BLaER1 treated with 17β-estradiol and CSF1 and Interleukin-3, amounts not matched to agents 10 nM and 100 nM (cell line): ENCODE data around the gene OSBPL2.

Source experiments
- H3K27ac ChIP-seq, 11 experiments: shearing (Covaris generic); formaldehyde crosslinking; 2 replicates each; pipeline ENCODE4 v1.8.1; 2022
- H3K27me3 ChIP-seq, 11 experiments: shearing (Covaris generic); formaldehyde crosslinking; 2 replicates each; pipeline ENCODE4 v1.8.1; 2022
- H3K36me3 ChIP-seq, 11 experiments: shearing (Covaris generic); formaldehyde crosslinking; 2 replicates each; pipeline ENCODE4 v1.8.1; 2022
- H3K4me1 ChIP-seq, 10 experiments: shearing (Covaris generic); formaldehyde crosslinking; 2 replicates each; pipeline ENCODE4 v1.8.1; 2022
- H3K4me2 ChIP-seq, 11 experiments: shearing (Covaris generic); formaldehyde crosslinking; 2 replicates each; pipeline ENCODE4 v1.8.1; 2022
- H3K4me3 ChIP-seq, 10 experiments: shearing (Covaris generic); formaldehyde crosslinking; 2 replicates each; pipeline ENCODE4 v1.8.1; 2022
- H3K9ac ChIP-seq, 11 experiments: shearing (Covaris generic); formaldehyde crosslinking; 2 replicates each; pipeline ENCODE4 v1.8.1; 2022
- H3K9me3 ChIP-seq, 11 experiments: shearing (Covaris generic); formaldehyde crosslinking; replicated peaks in 1 of 11; 2 replicates each; pipeline ENCODE4 v1.8.1; 2022
- H4K20me1 ChIP-seq, 11 experiments: shearing (Covaris generic); formaldehyde crosslinking; 2 replicates each; pipeline ENCODE4 v1.8.1; 2022
- Cebpa-rat ChIP-seq, 11 experiments: shearing (Covaris generic); IDR thresholded peaks; 2 replicates each; pipeline ENCODE4 v1.8.1; 2022

Gene OSBPL2

DNA sequence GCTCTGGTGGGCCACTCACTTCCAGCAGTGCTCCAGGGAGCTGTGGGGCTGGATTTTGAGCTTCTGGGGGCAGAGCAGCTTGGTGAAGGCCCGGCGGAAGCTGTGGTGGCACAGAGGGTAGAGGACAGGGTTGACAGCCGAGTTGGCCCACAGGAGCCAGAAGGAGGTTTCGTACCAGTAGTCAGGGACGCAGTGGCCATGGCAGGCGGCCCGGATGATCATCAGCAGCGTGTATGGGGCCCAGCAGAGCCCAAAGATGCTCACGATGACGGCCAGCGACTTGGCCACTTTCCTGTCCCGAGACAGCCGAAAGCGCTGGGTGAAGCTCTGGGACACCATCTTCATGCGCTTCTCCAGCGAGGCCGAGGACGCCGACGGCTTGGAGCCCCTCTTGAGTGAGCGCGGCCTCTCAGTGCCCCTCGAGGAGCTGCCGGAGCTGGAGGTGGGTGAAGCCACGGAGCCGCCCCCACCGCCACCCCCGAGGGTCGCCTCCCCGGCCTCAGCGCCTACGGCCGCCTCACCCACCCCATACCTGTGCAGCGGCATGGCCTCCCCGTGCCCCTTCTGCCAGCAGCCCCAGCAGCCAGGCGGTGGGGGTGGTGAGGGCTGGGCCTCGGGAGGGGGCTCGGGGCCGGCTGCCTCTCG is 22.2 kb upstream of the OSBPL2 start:
- H3K9me3 ChIP-seq, result no peaks in the 10 kb centered on the region
- H3K4me2 ChIP-seq, result peak overlapping the region in 9 of 11 experiments; percentile 44 to 99 (median 87); a peak in 19 of 22 replicates
- no peak overlapping the region for H3K27ac ChIP-seq
- peaks cover 39 to 74% (median 52%) of the 10 kb centered on the region in 11 experiments for H3K27me3 ChIP-seq
- no peaks in the 10 kb centered on the region for H3K36me3 ChIP-seq
- H3K4me1 ChIP-seq, result peaks cover 20 to 87% (median 71%) of the 10 kb centered on the region in 10 experiments; a peak in 19 of 20 replicates
- H3K9ac ChIP-seq, result peak overlapping the region in 3 of 11 experiments; percentile 4 to 41 (median 23); a peak in 1 of 22 replicates
- H4K20me1 ChIP-seq, result peaks cover 0 to 88% (median 66%) of the 10 kb centered on the region in 11 experiments; a peak in 20 of 22 replicates
- no peak for TF ChIP-seq Cebpa-rat (IDR thresholded peaks at IDR 0.05)
- no peak overlapping the region; a peak in 1 of 20 replicates for H3K4me3 ChIP-seq

DNA sequence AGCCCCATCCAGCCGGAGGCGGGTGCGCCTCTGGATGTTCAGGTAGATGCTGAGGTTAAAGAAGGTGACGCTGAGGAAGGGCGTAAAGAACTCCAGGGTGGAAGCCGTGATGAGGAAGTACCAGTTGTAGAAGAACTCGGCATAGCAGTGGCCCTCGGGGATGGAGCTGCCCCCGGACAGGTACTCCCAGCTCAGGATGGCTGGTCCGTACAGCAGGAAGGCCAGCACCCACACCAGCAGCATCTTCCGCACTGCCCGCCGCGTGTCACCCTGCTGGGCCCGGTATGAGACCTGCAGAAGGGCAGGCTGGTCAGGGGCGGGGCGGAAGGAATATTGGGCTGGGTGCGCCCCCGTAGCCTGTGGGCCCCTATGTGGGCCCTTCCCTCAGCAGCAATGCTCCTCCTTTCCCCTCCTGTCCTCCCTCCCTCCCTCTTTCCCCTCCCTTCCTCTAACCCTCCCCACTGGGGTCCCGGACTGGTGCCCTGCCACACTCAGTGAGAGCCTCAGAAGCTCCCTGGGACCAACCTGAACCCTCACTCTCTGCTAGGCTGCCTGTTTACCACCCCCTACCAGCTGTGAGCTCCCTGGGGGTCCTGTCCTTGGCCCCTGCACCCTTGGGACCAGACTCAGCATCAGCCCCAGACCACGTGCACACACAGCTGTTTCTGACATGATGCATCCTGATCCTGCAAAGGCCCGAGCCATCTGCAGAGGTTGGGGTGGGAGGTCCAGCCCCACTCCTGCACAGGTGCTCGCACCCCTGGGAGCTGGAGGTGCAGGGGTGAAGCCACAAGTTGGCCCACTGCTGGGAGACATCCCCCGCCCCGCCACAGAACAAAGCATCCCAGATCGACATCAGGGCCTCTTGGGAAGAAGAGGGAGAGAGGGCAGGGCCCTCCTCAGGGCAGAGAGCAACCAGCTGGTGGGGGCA is 21.4 kb upstream of the OSBPL2 start:
- TF ChIP-seq Cebpa-rat (IDR thresholded peaks at IDR 0.05), result no peak
- peak overlapping the region in 9 of 11 experiments; percentile 18 to 99 (median 87); a peak in 18 of 22 replicates for H3K4me2 ChIP-seq
- H4K20me1 ChIP-seq, result peaks cover 0 to 88% (median 74%) of the 10 kb centered on the region in 11 experiments; a peak in 20 of 22 replicates
- peaks cover 47 to 82% (median 60%) of the 10 kb centered on the region in 11 experiments for H3K27me3 ChIP-seq
- no peaks in the 10 kb centered on the region for H3K36me3 ChIP-seq
- no peak overlapping the region for H3K27ac ChIP-seq
- peaks cover 23 to 81% (median 71%) of the 10 kb centered on the region in 10 experiments; a peak in 19 of 20 replicates for H3K4me1 ChIP-seq
- no peaks in the 10 kb centered on the region for H3K9me3 ChIP-seq
- 0 out of 22 replicates have a peak overlapping the region, but pooled peaks of 1 of the 11 experiments have one; percentile 4 for H3K9ac ChIP-seq
- no peak overlapping the region for H3K4me3 ChIP-seq

- TF ChIP-seq Cebpa-rat (IDR thresholded peaks at IDR 0.05), result no peak
- no peak overlapping the region for H3K4me3 ChIP-seq
- H3K9me3 ChIP-seq, result no peaks in the 10 kb centered on the region
- H3K4me1 ChIP-seq, result peaks cover 23 to 79% (median 71%) of the 10 kb centered on the region in 10 experiments; a peak in 19 of 20 replicates
- H3K9ac ChIP-seq, result no peak overlapping the region
- no peak overlapping the region for H3K27ac ChIP-seq
- no peaks in the 10 kb centered on the region for H3K36me3 ChIP-seq
- H4K20me1 ChIP-seq, result peaks cover 0 to 94% (median 79%) of the 10 kb centered on the region in 11 experiments; a peak in 20 of 22 replicates
- peaks cover 59 to 95% (median 72%) of the 10 kb centered on the region in 11 experiments for H3K27me3 ChIP-seq
- peak overlapping the region in 9 of 11 experiments; percentile 18 to 99 (median 87); a peak in 16 of 22 replicates for H3K4me2 ChIP-seq
Observed at GRCh38 chr20:62217913-62218773, 20.2 kb upstream of the OSBPL2 start.

- H3K9me3 ChIP-seq, result no peaks in the 10 kb centered on the region
- H3K4me1 ChIP-seq, result peaks cover 23 to 80% (median 72%) of the 10 kb centered on the region in 10 experiments; a peak in 19 of 20 replicates
- H3K27ac ChIP-seq, result no peak overlapping the region
- no peak overlapping the region for H3K9ac ChIP-seq
- no peaks in the 10 kb centered on the region for H3K36me3 ChIP-seq
- TF ChIP-seq Cebpa-rat (IDR thresholded peaks at IDR 0.05), result no peak
- H3K27me3 ChIP-seq, result peaks cover 63 to 99% (median 78%) of the 10 kb centered on the region in 11 experiments
- peaks cover 0 to 99% (median 77%) of the 10 kb centered on the region in 11 experiments; a peak in 20 of 22 replicates for H4K20me1 ChIP-seq
- H3K4me3 ChIP-seq, result peak overlapping the region; percentile 50 to 71 (median 61)
- peak overlapping the region; percentile 88 to 99 (median 97) for H3K4me2 ChIP-seq
Observed at GRCh38 chr20:62219101-62219991, 19.0 kb upstream of the OSBPL2 start.

DNA sequence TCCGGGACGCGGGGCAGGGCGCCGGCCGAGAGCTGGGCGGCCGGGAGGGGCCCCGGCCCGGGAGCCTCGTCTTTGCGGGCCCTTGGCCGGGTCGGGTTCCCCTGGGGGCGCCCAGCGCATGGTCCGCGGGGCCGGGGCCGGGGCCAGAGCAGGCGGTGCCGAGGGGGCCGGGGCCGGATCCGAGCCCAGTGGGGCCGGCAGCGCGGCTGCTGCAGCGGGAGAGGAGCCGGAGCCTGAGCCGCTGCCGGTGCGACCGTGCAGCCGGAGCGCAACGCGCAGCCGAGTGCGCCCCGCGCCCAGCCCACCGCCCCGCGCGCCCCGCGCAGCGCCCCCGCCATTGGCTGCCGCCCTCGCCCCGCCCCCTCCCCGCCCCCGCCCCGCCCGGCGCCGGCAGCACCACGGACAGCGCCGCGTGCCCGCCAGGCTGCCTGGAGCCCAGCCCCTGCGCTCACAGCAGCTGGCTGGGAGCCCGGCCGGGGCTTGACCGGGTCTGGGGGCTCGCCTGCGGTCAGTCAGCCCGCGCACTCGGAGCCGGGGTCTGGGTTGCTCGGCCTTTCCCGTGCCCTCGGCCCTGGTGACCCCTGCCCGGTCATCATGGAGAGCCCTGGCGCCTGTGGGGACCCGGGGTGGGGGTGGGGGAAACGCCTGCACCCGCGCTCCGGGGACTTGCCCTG is 18.2 kb upstream of the OSBPL2 start, which contains the start of gene HRH3:
Gene HRH3, minus strand, starts transcription at position 287 of the 674 bp plus-strand sequence. CDS start 308 bp downstream, outside the sequence.
- no peak within 1 kb of the TSS for H3K27ac ChIP-seq
- peak within 1 kb of the TSS; percentile 88 to 99 (median 97) for H3K4me2 ChIP-seq
- no peak within 1 kb of the TSS for H3K9ac ChIP-seq
- H3K4me1 ChIP-seq, result peaks cover 20 to 80% (median 66%) of the 10 kb centered on the region in 10 experiments; a peak in 19 of 20 replicates
- no peak for TF ChIP-seq Cebpa-rat (IDR thresholded peaks at IDR 0.05)
- H3K27me3 ChIP-seq, result peaks cover 63 to 99% (median 71%) of the 10 kb centered on the region in 11 experiments
- H3K9me3 ChIP-seq, result no peaks in the 10 kb centered on the region
- H3K36me3 ChIP-seq, result no peaks in the 10 kb centered on the region
- H3K4me3 ChIP-seq, result peak within 1 kb of the TSS; percentile 50 to 71 (median 61)
- H4K20me1 ChIP-seq, result peaks cover 0 to 99% (median 70%) of the 10 kb centered on the region in 11 experiments; a peak in 20 of 22 replicates

GRCh38 chr20:62220666-62221568 is 17.4 kb upstream of the OSBPL2 start:
- peaks cover 0 to 99% (median 64%) of the 10 kb centered on the region in 11 experiments; a peak in 20 of 22 replicates for H4K20me1 ChIP-seq
- H3K4me3 ChIP-seq, result peak overlapping the region in 2 of 10 experiments; percentile 61 to 64; a peak in 1 of 20 replicates
- H3K9me3 ChIP-seq, result no peaks in the 10 kb centered on the region
- no peak overlapping the region for H3K9ac ChIP-seq
- no peak for TF ChIP-seq Cebpa-rat (IDR thresholded peaks at IDR 0.05)
- no peaks in the 10 kb centered on the region for H3K36me3 ChIP-seq
- peaks cover 19 to 80% (median 66%) of the 10 kb centered on the region in 10 experiments; a peak in 18 of 20 replicates for H3K4me1 ChIP-seq
- H3K4me2 ChIP-seq, result peak overlapping the region; percentile 46 to 99 (median 96)
- peaks cover 63 to 99% (median 71%) of the 10 kb centered on the region in 11 experiments for H3K27me3 ChIP-seq
- H3K27ac ChIP-seq, result no peak overlapping the region
